Pancreas (tissue), 10 donors: ENCODE data around the gene ARRB2. TPM values are rescaled to one million over a fixed set of nuclear protein-coding genes. Genes with fewer than 3 reads are reported as not detected.
A peak's percentile ranks its signal among the peaks of the same experiment; 100 is the strongest.

Experiments
- ATAC-seq, 4 donors: fragments of 200-7000 bp; cut with Tn5 transposase; one replicate each; pipeline versions ENCODE4 v1.8.0 to v1.9.1; 2020; ENCODE audit warnings: mild to moderate bottlenecking in 4 of 4, moderate library complexity in 4 of 4
- DNase-seq, 6 donors: peaks; one replicate each; pipeline ENCODE4 v3.0.0-alpha.2; 2020
- FAIRE-seq: peaks from 2 replicates; lab custom pipeline; 2012; peaks lifted over from hg19 to GRCh38; lab: Jason Lieb, UNC
- H3K27ac ChIP-seq, 4 donors: fragments of 200-600 bp; sonication (generic); 1 replicate in 3 of 4; 2 replicates in 1 of 4; pipeline versions ENCODE4 v1.5.0 to v1.8.0; 2020
- H3K27me3 ChIP-seq, 4 donors: fragments of 200-600 bp; one replicate each; pipeline ENCODE4 v1.8.0; 2021
- H3K36me3 ChIP-seq, 3 donors: fragments of 200-600 bp; sonication (generic) in 1 of 3; one replicate each; pipeline versions ENCODE4 v1.5.0 to v1.8.0; 2020 to 2021
- H3K4me1 ChIP-seq, 3 donors: fragments of 200-600 bp; one replicate each; pipeline ENCODE4 v1.8.0; 2021
- H3K4me3 ChIP-seq, 4 donors: fragments of 200-600 bp; sonication (generic) in 2 of 4; one replicate each; pipeline versions ENCODE4 v1.5.0 to v1.8.0; 2020 to 2021
- H3K9me3 ChIP-seq, 4 donors: fragments of 200-600 bp; one replicate each; pipeline ENCODE4 v1.8.0; 2021
- CTCF ChIP-seq, 4 donors: fragments of 200-600 bp; sonication (generic) in 3 of 4; IDR thresholded peaks; one replicate each; pipeline versions ENCODE4 v1.5.0 to v1.8.0; 2021; ENCODE audit warnings: antibody characterized with exemption in 4 of 4
- WGBS, 2 donors: extraction: QIAGEN DNeasy Blood & Tissue Kit; methylation state at CpG; one replicate each; pipeline ENCODE4 v1.1.7; 2013; 5-methylcytosine and 5-hydroxymethylcytosine counted together
- intact Hi-C, 3 donors: fragments of 100-400 bp; cut with DNase I; formaldehyde crosslinking; loops; one replicate each; pipeline versions ENCODE4 v1.11.1 to v1.14.2; 2022
- polyA plus RNA-seq, 2 donors: library from polyadenylated mRNA; stranded (reverse); fragments of 200-250 nt; gene quantifications; one replicate each; pipeline ENCODE4 v1.2.3, GENCODE V29; 2013
- total RNA-seq, 6 donors: library from RNA; stranded (reverse); fragmentation: NEBNext Ultra II Directional in 4 of 6; extraction: Animal tissue kit (Norgen Biotek cat#: 25700) in 4 of 6; gene quantifications; one replicate each; pipeline versions ENCODE4 v1.2.1 to v1.2.4, GENCODE V29; 2021 to 2023
- donor health status: healthy with polysubstance abuse.
- donor health status: DM: no; HTN: no; CAD: no; lungs with moderate emphysema.
- donor health status: DM: no; HTN: no; CAD: no.
- donor health status: control.
- donor health status: control.
- donor health status: Bipolar disorder and iron deficiency.
- donor health status: DM: yes; HTN: yes; CAD: no.
- donor health status: DM: no; HTN: no; CAD: no.
- donor health status: DM: no; HTN: no; CAD: no.
- donor health status: DM: yes; HTN: yes; CAD: no.

ARRB2 gene
- total and polyA plus RNA-seq, 8 donors = 11.2 to 49.6 (median 19.5) TPM

- WGBS, 2 donors = 22 to 24% methylated on average over 3 of the region's 3 CpGs
- intact Hi-C loops = no loop called here
- FAIRE-seq (no peak), DNase-seq (peak in 4 of 6 donors; percentile 55 to 64 (median 58)), ATAC-seq (peak; percentile 32 to 39 (median 34))
- no peaks in the 10 kb centered on the region for H3K36me3 ChIP-seq
- no peaks in the 10 kb centered on the region for H3K9me3 ChIP-seq
- H3K4me1 ChIP-seq = peaks cover 4 to 7% (median 5%) of the 10 kb centered on the region in 3 donors
- no peak for TF ChIP-seq CTCF (IDR thresholded peaks at IDR 0.05)
- no peak overlapping the region for H3K4me3 ChIP-seq
- H3K27me3 ChIP-seq = no peaks in the 10 kb centered on the region
- peak overlapping the region in 2 of 4 donors; percentile 74 to 84 for H3K27ac ChIP-seq
These were observed 17.7 kb downstream of the ARRB2 start for GRCh38 chr17:4728124-4728523.

GRCh38 chr17:4733073-4733531 lies 22.7 kb downstream of the ARRB2 start:
- no peak for ATAC-seq
- WGBS, 2 donors = 83 to 90% methylated on average over 6 of the region's 6 CpGs
- Histone ChIP-seq H3K27me3 (no peaks in the 10 kb centered on the region), H3K4me3 (no peak overlapping the region), H3K36me3 (no peaks in the 10 kb centered on the region), H3K9me3 (no peaks in the 10 kb centered on the region), H3K4me1 (peaks cover 0 to 8% (median 0%) of the 10 kb centered on the region in 3 donors), H3K27ac (peak overlapping the region in 1 of 4 donors; percentile 46)
- TF ChIP-seq CTCF (IDR thresholded peaks at IDR 0.05) = peak in 1 of 4 donors; percentile 12
- DNase-seq = no peak
- intact Hi-C loops = loop anchor here in 1 of 3 donors (10.0 kb wide), 2 partner anchors 52 to 162 kb away; partner anchors contain the start of genes C17orf107, GLTPD2 and VMO1
- FAIRE-seq = no peak

- DNase-seq (no peak), FAIRE-seq (no peak), ATAC-seq (no peak)
- Histone ChIP-seq H3K27ac (peak overlapping the region in 1 of 4 donors; percentile 48), H3K27me3 (no peaks in the 10 kb centered on the region), H3K4me1 (peaks cover 0 to 10% (median 0%) of the 10 kb centered on the region in 3 donors), H3K36me3 (no peaks in the 10 kb centered on the region), H3K4me3 (no peak overlapping the region), H3K9me3 (no peaks in the 10 kb centered on the region)
- no peak for TF ChIP-seq CTCF (IDR thresholded peaks at IDR 0.05)
- intact Hi-C loops = loop anchor here in 1 of 3 donors (10.0 kb wide), 2 partner anchors 50 to 160 kb away; partner anchors contain the start of genes C17orf107, GLTPD2 and VMO1
- WGBS, 2 donors = 79 to 82% methylated on average over 8 of the region's 8 CpGs
These were observed 24.5 kb downstream of the ARRB2 start for GRCh38 chr17:4734857-4735475.

- DNase-seq (no peak), ATAC-seq (no peak), FAIRE-seq (no peak)
- intact Hi-C loops = loop anchor here in 1 of 3 donors (10.0 kb wide), 2 partner anchors 49 to 159 kb away; partner anchors contain the start of genes C17orf107, GLTPD2 and VMO1
- Histone ChIP-seq H3K9me3 (no peaks in the 10 kb centered on the region), H3K36me3 (no peaks in the 10 kb centered on the region), H3K4me3 (no peak overlapping the region), H3K27ac (peak overlapping the region in 2 of 4 donors; percentile 41 to 48), H3K4me1 (peaks cover 0 to 6% (median 0%) of the 10 kb centered on the region in 3 donors), H3K27me3 (no peaks in the 10 kb centered on the region)
- no peak for TF ChIP-seq CTCF (IDR thresholded peaks at IDR 0.05)
- WGBS, 2 donors = 79 to 80% methylated on average over 9 of the region's 9 CpGs
These were observed 25.6 kb downstream of the ARRB2 start for GRCh38 chr17:4735876-4736651.
